ENCODE measurements around the gene ZBTB20.

The ZBTB20 gene

GRCh38 chr3:114626751-114627150 is 520.3 kb downstream of the ZBTB20 start:
- no peak overlapping the region for H3K4me3 Mint-ChIP-seq
- H3K27me3 Mint-ChIP-seq = no peaks in the 10 kb centered on the region
- peaks cover 3% of the 10 kb centered on the region for H3K9me3 Mint-ChIP-seq
- H3K4me1 Mint-ChIP-seq = peaks cover 32% of the 10 kb centered on the region
- no peak for ATAC-seq
- peaks cover 9% of the 10 kb centered on the region for H3K36me3 Mint-ChIP-seq (ENCODE audit: low read depth)
- no peak for DNase-seq
- H3K27ac Mint-ChIP-seq = no peak overlapping the region

GRCh38 chr3:114624571-114625181 is 522.4 kb downstream of the ZBTB20 start:
- peaks cover 9% of the 10 kb centered on the region for H3K36me3 Mint-ChIP-seq (ENCODE audit: low read depth)
- no peaks in the 10 kb centered on the region for H3K27me3 Mint-ChIP-seq
- H3K27ac Mint-ChIP-seq = peak overlapping the region; percentile 73
- no peak overlapping the region for H3K4me3 Mint-ChIP-seq
- no peak for DNase-seq
- no peak for ATAC-seq
- peaks cover 3% of the 10 kb centered on the region for H3K9me3 Mint-ChIP-seq
- peaks cover 30% of the 10 kb centered on the region for H3K4me1 Mint-ChIP-seq

- Mint-ChIP-seq H3K36me3 (ENCODE audit: low read depth) (peaks cover 9% of the 10 kb centered on the region), H3K27ac (peak overlapping the region; percentile 73), H3K4me3 (no peak overlapping the region), H3K4me1 (peaks cover 30% of the 10 kb centered on the region), H3K9me3 (peaks cover 3% of the 10 kb centered on the region), H3K27me3 (no peaks in the 10 kb centered on the region)
- ATAC-seq (no peak), DNase-seq (no peak)
Observed at GRCh38 chr3:114624047-114624445, 523.0 kb downstream of the ZBTB20 start.

GRCh38 chr3:114623420-114624046 is 523.6 kb downstream of the ZBTB20 start:
- ATAC-seq (peak; percentile 89), DNase-seq (no peak)
- H3K27ac Mint-ChIP-seq = peak overlapping the region; percentile 73
- H3K4me3 Mint-ChIP-seq = no peak overlapping the region
- peaks cover 3% of the 10 kb centered on the region for H3K9me3 Mint-ChIP-seq
- no peaks in the 10 kb centered on the region for H3K27me3 Mint-ChIP-seq
- peaks cover 9% of the 10 kb centered on the region for H3K36me3 Mint-ChIP-seq (ENCODE audit: low read depth)
- peaks cover 30% of the 10 kb centered on the region for H3K4me1 Mint-ChIP-seq

GRCh38 chr3:114622001-114622400 is 525.1 kb downstream of the ZBTB20 start:
- peaks cover 3% of the 10 kb centered on the region for H3K9me3 Mint-ChIP-seq
- ATAC-seq = no peak
- peaks cover 30% of the 10 kb centered on the region for H3K4me1 Mint-ChIP-seq
- no peak for DNase-seq
- peaks cover 9% of the 10 kb centered on the region for H3K36me3 Mint-ChIP-seq (ENCODE audit: low read depth)
- H3K4me3 Mint-ChIP-seq = no peak overlapping the region
- H3K27ac Mint-ChIP-seq = no peak overlapping the region
- H3K27me3 Mint-ChIP-seq = no peaks in the 10 kb centered on the region

- DNase-seq = no peak
- Mint-ChIP-seq H3K36me3 (ENCODE audit: low read depth) (peaks cover 7% of the 10 kb centered on the region), H3K4me3 (no peak overlapping the region), H3K4me1 (peaks cover 23% of the 10 kb centered on the region), H3K27me3 (no peaks in the 10 kb centered on the region), H3K9me3 (peaks cover 3% of the 10 kb centered on the region), H3K27ac (no peak overlapping the region)
- no peak for ATAC-seq
Observed at GRCh38 chr3:114619771-114620170, 527.3 kb downstream of the ZBTB20 start.

- H3K27me3 Mint-ChIP-seq = no peaks in the 10 kb centered on the region
- H3K27ac Mint-ChIP-seq = no peak overlapping the region
- no peak for ATAC-seq
- H3K36me3 Mint-ChIP-seq (ENCODE audit: low read depth) = peaks cover 2% of the 10 kb centered on the region
- no peaks in the 10 kb centered on the region for H3K9me3 Mint-ChIP-seq
- H3K4me1 Mint-ChIP-seq = no peaks in the 10 kb centered on the region
- no peak for DNase-seq
- H3K4me3 Mint-ChIP-seq = no peak overlapping the region
Observed at GRCh38 chr3:114615523-114616085, 531.5 kb downstream of the ZBTB20 start.

- Mint-ChIP-seq H3K27ac (no peak overlapping the region), H3K4me3 (no peak overlapping the region), H3K27me3 (no peaks in the 10 kb centered on the region), H3K4me1 (no peaks in the 10 kb centered on the region), H3K36me3 (ENCODE audit: low read depth) (peaks cover 2% of the 10 kb centered on the region), H3K9me3 (no peaks in the 10 kb centered on the region)
- DNase-seq (no peak), ATAC-seq (no peak)
Observed at GRCh38 chr3:114609973-114610630, 537.0 kb downstream of the ZBTB20 start.

GRCh38 chr3:114608293-114608692 is 538.8 kb downstream of the ZBTB20 start:
- H3K9me3 Mint-ChIP-seq = no peaks in the 10 kb centered on the region
- no peaks in the 10 kb centered on the region for H3K4me1 Mint-ChIP-seq
- H3K36me3 Mint-ChIP-seq (ENCODE audit: low read depth) = peaks cover 2% of the 10 kb centered on the region
- H3K4me3 Mint-ChIP-seq = no peak overlapping the region
- no peaks in the 10 kb centered on the region for H3K27me3 Mint-ChIP-seq
- H3K27ac Mint-ChIP-seq = no peak overlapping the region
- DNase-seq (no peak), ATAC-seq (no peak)

- H3K36me3 Mint-ChIP-seq (ENCODE audit: low read depth) = no peaks in the 10 kb centered on the region
- H3K4me1 Mint-ChIP-seq = no peaks in the 10 kb centered on the region
- H3K9me3 Mint-ChIP-seq = no peaks in the 10 kb centered on the region
- H3K4me3 Mint-ChIP-seq = no peak overlapping the region
- no peaks in the 10 kb centered on the region for H3K27me3 Mint-ChIP-seq
- DNase-seq = no peak
- no peak for ATAC-seq
- H3K27ac Mint-ChIP-seq = no peak overlapping the region
Observed at GRCh38 chr3:114606336-114606735, 540.8 kb downstream of the ZBTB20 start.

- no peaks in the 10 kb centered on the region for H3K9me3 Mint-ChIP-seq
- H3K4me3 Mint-ChIP-seq = no peak overlapping the region
- no peak for DNase-seq
- peaks cover 1% of the 10 kb centered on the region for H3K36me3 Mint-ChIP-seq (ENCODE audit: low read depth)
- no peaks in the 10 kb centered on the region for H3K4me1 Mint-ChIP-seq
- ATAC-seq = no peak
- no peak overlapping the region for H3K27ac Mint-ChIP-seq
- no peaks in the 10 kb centered on the region for H3K27me3 Mint-ChIP-seq
Observed at GRCh38 chr3:114600571-114600970, 546.5 kb downstream of the ZBTB20 start.

GRCh38 chr3:114597871-114598270 is 549.2 kb downstream of the ZBTB20 start:
- Mint-ChIP-seq H3K9me3 (no peaks in the 10 kb centered on the region), H3K27me3 (no peaks in the 10 kb centered on the region), H3K4me1 (no peaks in the 10 kb centered on the region), H3K36me3 (ENCODE audit: low read depth) (peaks cover 1% of the 10 kb centered on the region), H3K4me3 (no peak overlapping the region), H3K27ac (no peak overlapping the region)
- ATAC-seq (no peak), DNase-seq (no peak)

- no peak overlapping the region for H3K4me3 Mint-ChIP-seq
- H3K4me1 Mint-ChIP-seq = no peaks in the 10 kb centered on the region
- peaks cover 1% of the 10 kb centered on the region for H3K36me3 Mint-ChIP-seq (ENCODE audit: low read depth)
- no peak for DNase-seq
- no peak for ATAC-seq
- H3K27me3 Mint-ChIP-seq = no peaks in the 10 kb centered on the region
- no peak overlapping the region for H3K27ac Mint-ChIP-seq
- H3K9me3 Mint-ChIP-seq = no peaks in the 10 kb centered on the region
Observed at GRCh38 chr3:114597012-114597411, 550.1 kb downstream of the ZBTB20 start.

- H3K9me3 Mint-ChIP-seq = no peaks in the 10 kb centered on the region
- H3K27ac Mint-ChIP-seq = no peak overlapping the region
- no peak overlapping the region for H3K4me3 Mint-ChIP-seq
- DNase-seq = no peak
- ATAC-seq = no peak
- H3K4me1 Mint-ChIP-seq = peaks cover under 1% of the 10 kb centered on the region
- H3K36me3 Mint-ChIP-seq (ENCODE audit: low read depth) = peaks cover 1% of the 10 kb centered on the region
- H3K27me3 Mint-ChIP-seq = no peaks in the 10 kb centered on the region
Observed at GRCh38 chr3:114596147-114596546, 550.9 kb downstream of the ZBTB20 start.

GRCh38 chr3:114595522-114596028 is 551.5 kb downstream of the ZBTB20 start:
- Mint-ChIP-seq H3K4me3 (no peak overlapping the region), H3K27me3 (no peaks in the 10 kb centered on the region), H3K36me3 (ENCODE audit: low read depth) (peaks cover 4% of the 10 kb centered on the region), H3K27ac (no peak overlapping the region), H3K4me1 (peaks cover 6% of the 10 kb centered on the region), H3K9me3 (peaks cover 6% of the 10 kb centered on the region)
- ATAC-seq (no peak), DNase-seq (no peak)

All from activated naive CD8-positive, alpha-beta T cell treated with anti-CD3 and anti-CD28 coated beads, Interleukin-2, amount 50 U/mL, for 24 hours (primary cell).